ENCODE data around the gene UBE3C.
"Not testable (repeated sequence)": the region's sequence is repeated elsewhere in the genome, so short reads cannot be mapped to it uniquely, and the experiment has no call there.

UBE3C gene

DNA sequence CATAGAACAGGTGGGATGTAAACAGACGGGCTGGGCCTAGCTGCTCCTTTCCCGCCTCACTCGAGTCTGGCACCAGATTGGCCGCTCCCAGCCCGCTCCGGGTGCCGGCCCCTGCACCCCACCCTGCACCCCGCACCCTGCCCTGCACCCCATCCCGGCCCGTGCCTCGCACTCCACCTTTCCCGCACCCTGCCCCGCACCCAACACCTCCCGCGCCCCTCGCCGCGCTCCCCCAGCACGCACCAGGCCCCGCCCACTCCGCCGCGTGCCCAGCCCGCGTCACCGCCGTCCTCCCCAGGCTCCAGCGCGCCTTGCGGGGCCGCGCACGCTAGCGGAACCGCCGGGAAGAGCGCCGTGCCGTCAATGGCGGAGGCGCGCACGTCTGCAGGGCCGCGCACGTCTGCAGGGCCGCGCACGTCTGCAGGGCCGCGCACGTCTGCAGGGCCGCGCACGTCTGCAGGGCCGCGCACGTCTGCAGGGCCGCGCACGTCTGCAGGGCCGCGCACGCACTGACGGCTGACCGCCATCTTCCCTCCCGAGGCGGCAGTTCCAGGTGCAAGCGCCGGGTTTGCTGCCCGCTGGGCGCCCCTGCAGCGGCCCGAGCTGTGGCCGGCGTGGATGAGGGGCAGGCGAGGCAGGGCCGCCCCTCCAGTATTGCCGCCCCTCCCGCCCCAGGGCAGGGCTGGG, at the start of gene UBE3C:
UBE3C (plus strand) TSS at position 503 of the 687 bp plus-strand sequence. CDS start 347 bp downstream, outside the sequence.
- Mint-ChIP-seq H3K9me3 (no peaks in the 10 kb centered on the region), H3K4me3 (peak within 1 kb of the TSS; percentile 87 to 89), H3K27me3 (no peaks in the 10 kb centered on the region), H3K27ac (peak within 1 kb of the TSS; percentile 89 to 97), H3K4me1 (peaks cover 44% of the 10 kb centered on the region)
- DNase-seq (peak; percentile 90 to 91), ATAC-seq (peak; percentile 91)

DNA sequence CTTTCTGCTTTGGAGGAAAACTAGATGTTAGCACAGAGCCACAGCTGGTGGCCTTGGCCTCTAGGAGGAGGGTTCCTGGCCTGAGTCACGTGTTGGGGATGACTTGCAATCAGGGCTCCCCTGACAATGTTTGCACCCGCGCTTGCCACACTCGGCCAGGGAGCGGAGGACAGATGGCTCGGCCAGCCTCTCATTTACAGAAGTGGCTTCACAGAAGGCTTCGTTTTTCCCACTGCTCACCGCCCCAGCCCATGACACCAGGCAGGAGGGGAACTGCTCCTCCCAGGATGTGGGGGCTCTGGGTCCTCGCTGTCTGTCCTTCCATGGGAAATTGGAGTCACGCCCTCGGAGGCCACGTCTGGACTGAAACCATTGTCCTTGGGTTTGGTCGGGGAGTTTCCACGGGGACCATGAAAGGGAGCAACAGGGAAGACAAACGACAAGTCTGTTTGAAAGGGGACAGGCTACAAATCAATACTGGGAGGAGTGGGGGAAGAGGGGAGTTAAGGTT, 49.6 kb upstream of the UBE3C start:
- Mint-ChIP-seq H3K27me3 (peaks cover 30% of the 10 kb centered on the region), H3K27ac (no peak overlapping the region), H3K9me3 (peaks cover 5 to 20% of the 10 kb centered on the region in 2 donors), H3K4me3 (no peak overlapping the region), H3K4me1 (no peaks in the 10 kb centered on the region)
- ATAC-seq, result no peak
- no peak for DNase-seq

DNA sequence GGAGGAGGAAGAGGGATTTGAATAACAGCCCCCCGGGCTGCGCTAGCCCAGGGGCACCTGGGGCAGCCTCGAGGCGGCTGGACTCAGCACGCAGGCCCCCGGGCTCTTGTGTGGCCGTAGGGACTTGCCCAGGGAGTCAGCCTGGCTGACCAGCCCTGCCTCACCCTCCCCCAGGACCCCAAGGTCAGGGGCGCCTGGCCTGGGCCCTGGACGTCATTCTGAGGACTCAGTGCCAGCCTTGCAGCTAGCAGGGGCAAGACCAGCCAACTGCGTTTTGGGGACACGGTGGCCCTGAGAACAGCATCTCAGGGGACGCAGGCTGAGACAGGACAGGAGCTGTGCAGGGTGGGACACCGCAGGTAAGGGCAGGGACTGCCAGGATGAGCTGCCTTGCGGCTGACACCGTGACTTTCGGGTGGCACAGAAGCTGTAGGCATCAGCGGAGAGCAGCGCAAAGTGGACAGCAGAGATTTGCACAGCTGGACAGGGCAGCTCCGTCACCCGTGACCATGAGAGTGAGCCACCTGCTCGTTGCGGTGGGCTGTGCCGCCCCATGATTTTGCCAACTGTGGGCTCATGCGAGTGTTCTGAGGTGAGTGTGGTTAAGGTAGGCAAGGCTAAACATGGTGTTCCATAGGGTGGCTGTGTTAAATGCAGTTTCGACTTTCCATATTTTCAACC, 48.1 kb upstream of the UBE3C start:
- no peaks in the 10 kb centered on the region for H3K4me1 Mint-ChIP-seq
- no peak overlapping the region for H3K4me3 Mint-ChIP-seq
- ATAC-seq, result no peak
- H3K27me3 Mint-ChIP-seq, result peaks cover 24% of the 10 kb centered on the region
- peaks cover 4 to 8% of the 10 kb centered on the region in 2 donors for H3K9me3 Mint-ChIP-seq
- no peak overlapping the region for H3K27ac Mint-ChIP-seq
- no peak for DNase-seq

DNA sequence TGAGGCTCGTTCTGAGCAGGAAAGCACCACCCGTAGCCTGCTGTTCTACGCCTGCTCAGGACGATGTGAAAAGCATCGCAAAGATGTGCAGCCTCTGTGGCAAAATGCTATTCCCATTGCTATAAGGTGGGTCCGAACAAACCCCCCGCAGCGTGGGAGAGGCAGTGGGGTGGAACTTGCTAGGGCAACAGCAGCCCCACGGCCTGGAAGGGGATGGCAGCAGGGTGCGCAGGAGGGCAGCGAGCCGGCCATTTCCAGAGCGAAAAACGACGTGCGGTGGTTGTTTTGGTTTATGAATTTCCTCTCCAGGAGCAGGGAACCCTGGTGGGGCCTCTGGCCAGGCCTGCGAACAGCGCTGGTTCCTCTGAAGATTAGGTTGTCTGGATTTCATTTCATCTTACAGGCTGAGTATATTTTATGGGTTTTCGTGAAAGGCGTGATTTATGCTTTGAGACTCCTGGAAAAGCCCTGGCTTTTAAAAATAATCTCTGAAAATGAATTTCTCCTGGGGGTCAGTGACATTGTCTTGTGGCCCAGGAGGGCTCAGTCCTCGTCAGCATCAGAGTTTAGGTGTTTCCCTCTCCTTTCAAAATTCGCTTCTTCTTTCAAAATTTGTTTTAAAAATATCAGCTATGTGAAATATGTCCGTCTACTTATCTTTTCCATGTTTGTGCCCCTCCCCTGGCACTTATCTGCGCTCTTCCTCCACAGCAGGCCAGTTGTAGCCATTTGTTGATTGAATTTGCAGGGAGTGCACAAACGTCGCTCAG, 42.3 kb upstream of the UBE3C start:
- Mint-ChIP-seq H3K4me1 (no peaks in the 10 kb centered on the region), H3K27ac (no peak overlapping the region), H3K27me3 (peaks cover 30% of the 10 kb centered on the region), H3K9me3 (peaks cover 0 to 8% of the 10 kb centered on the region in 2 donors), H3K4me3 (no peak overlapping the region)
- DNase-seq (no peak), ATAC-seq (no peak)

DNA sequence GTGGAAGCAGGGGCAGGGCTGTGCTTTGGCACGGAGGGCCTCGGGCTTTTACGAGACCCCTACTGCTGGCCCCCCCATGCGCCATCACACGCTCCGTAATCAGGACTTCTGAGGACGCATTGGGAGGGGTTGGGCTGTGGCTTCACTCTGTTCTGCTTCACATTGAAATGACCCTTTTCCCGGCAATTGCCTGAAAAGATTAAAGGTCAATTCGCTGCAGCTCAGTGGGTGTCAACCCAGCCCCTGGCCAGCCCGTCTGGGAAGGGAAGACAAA, 41.7 kb upstream of the UBE3C start:
- Mint-ChIP-seq H3K27ac (no peak overlapping the region), H3K9me3 (peaks cover 0 to 8% of the 10 kb centered on the region in 2 donors), H3K27me3 (peaks cover 34% of the 10 kb centered on the region), H3K4me1 (no peaks in the 10 kb centered on the region), H3K4me3 (no peak overlapping the region)
- ATAC-seq (no peak), DNase-seq (no peak)

DNA sequence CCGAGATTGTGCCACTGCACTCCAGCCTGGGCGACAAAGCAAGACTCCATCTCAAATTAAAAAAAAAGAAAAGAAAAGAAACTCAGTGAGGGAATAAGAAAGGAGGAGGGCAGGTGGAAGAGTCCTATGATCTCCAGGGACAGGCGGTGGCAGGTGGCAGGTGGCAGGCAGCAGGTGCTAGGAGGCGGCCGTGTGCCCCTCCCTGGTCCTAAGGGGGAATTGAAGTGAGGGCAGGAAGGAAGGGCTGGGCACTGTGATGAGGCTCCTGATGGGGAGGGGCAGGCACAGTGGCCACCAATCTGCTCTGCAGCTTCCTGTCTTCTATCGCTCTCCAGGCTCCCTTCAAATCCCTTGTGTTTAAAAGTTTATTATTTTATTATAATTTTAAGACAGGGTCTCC, 41.2 kb upstream of the UBE3C start:
- Mint-ChIP-seq H3K27me3 (peaks cover 40% of the 10 kb centered on the region), H3K4me3 (no peak overlapping the region), H3K9me3 (peaks cover 0 to 10% of the 10 kb centered on the region in 2 donors), H3K4me1 (no peaks in the 10 kb centered on the region), H3K27ac (no peak overlapping the region)
- no peak for DNase-seq
- no peak for ATAC-seq

DNA sequence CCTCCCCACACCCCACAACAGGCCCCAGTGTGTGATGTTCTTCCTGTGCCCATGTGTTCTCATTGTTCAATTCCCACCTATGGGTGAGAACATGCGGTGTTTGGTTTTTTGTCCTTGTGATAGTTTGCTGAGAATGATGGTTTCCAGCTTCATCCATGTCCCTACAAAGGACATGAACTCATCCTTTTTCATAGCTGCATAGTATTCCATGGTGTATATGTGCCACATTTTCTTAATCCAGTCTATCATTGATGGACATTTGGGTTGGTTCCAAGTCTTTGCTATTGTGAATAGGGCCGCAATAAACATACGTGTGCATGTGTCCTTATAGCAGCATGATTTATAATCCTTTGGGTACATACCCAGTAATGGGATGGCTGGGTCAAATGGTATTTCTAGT, 38.7 kb upstream of the UBE3C start:
- not testable (repeated sequence) for H3K27ac Mint-ChIP-seq, H3K4me1 Mint-ChIP-seq, DNase-seq, H3K4me3 Mint-ChIP-seq, ATAC-seq
- Mint-ChIP-seq H3K9me3 (peaks cover 2 to 22% of the 10 kb centered on the region in 2 donors), H3K27me3 (peaks cover 56% of the 10 kb centered on the region)

DNA sequence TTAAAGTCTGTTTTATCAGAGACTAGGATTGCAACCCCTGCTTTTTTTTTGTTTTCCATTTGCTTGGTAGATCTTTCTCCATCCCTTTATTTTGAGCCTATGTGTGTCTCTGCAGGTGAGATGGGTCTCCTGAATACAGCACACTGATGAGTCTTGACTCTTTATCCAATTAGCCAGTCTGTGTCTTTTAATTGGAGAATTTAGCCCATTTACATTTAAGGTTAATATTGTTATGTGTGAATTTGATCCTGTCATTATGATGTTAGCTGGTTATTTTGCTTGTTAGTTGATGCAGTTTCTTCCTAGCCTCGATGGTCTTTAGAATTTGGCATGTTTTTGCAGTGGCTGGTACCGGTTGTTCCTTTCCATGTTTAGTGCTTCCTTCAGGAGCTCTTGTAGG, 35.1 kb upstream of the UBE3C start:
- DNase-seq, ATAC-seq, H3K4me1 Mint-ChIP-seq, H3K4me3 Mint-ChIP-seq, H3K27ac Mint-ChIP-seq: not testable (repeated sequence)
- Mint-ChIP-seq H3K9me3 (peaks cover 9 to 50% of the 10 kb centered on the region in 2 donors), H3K27me3 (peaks cover 66% of the 10 kb centered on the region)

DNA sequence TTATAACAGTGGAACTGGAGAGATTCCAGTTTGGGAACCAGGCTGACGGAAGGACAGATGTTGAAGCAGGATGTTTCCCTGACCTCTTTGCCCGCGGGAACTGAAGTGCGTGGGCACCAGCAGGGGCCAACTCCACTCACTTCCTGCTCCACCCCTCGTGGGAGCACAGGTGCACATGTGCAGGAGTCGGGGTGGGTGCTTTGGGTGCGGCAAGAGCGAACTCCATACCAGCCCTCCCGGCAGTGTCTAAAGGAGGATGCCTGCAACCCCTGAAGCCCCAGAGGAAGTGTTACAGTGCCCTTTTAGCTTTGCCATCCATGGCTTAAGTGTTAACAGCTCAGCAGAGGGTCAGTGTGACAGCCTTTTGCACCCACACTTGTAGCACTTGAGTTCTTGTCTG, 27.4 kb upstream of the UBE3C start:
- Mint-ChIP-seq H3K4me3 (no peak overlapping the region), H3K4me1 (no peaks in the 10 kb centered on the region), H3K27ac (no peak overlapping the region), H3K27me3 (peaks cover 61% of the 10 kb centered on the region), H3K9me3 (peaks cover 9 to 46% of the 10 kb centered on the region in 2 donors)
- DNase-seq (no peak), ATAC-seq (no peak)

DNA sequence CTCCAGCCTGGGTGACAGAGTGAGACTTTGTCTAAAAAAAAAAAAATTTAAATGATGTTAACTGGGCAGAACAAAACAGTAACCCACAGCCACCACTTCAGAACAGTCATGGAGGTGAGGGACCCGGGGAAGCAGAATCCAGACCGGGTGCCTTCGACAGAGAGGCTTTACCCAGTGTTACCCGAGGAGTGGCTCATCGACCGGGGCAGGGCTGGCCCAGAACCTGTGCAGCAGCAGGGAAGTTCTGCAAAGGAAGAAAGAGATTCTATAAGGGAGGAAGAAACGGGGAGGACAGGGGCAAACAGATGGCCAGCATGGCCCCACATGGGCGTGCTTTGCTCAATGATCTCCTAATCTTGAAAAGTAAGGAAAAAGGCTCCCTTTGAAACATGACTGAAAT, 26.0 kb upstream of the UBE3C start:
- H3K27ac Mint-ChIP-seq, result no peak overlapping the region
- no peaks in the 10 kb centered on the region for H3K4me1 Mint-ChIP-seq
- H3K27me3 Mint-ChIP-seq, result peaks cover 47% of the 10 kb centered on the region
- ATAC-seq (no peak), DNase-seq (no peak)
- H3K4me3 Mint-ChIP-seq, result no peak overlapping the region
- peaks cover 8 to 35% of the 10 kb centered on the region in 2 donors for H3K9me3 Mint-ChIP-seq

DNA sequence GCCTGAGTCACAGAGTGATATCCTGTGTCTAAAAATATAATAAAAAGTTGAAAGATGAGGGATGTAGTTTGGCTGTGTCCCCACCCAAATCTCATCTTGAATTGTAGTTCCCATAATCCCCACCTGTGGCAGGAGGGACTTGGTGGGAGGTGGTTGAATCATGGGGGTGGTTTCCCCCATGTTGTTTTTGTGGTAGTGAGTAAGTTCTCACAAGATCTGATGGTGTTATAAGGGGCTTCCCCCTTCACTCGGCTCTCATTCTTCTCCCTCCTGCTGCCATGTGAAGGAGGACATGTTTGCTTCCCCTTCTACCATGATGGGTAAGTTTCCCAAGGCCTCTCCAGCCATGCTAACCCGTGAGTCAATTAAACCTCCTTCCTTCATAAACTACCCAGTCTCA, 25.1 kb upstream of the UBE3C start:
- no peak for ATAC-seq
- Mint-ChIP-seq H3K9me3 (peaks cover 8 to 36% of the 10 kb centered on the region in 2 donors), H3K27me3 (peaks cover 41% of the 10 kb centered on the region), H3K27ac (no peak overlapping the region), H3K4me3 (no peak overlapping the region), H3K4me1 (no peaks in the 10 kb centered on the region)
- no peak for DNase-seq

DNA sequence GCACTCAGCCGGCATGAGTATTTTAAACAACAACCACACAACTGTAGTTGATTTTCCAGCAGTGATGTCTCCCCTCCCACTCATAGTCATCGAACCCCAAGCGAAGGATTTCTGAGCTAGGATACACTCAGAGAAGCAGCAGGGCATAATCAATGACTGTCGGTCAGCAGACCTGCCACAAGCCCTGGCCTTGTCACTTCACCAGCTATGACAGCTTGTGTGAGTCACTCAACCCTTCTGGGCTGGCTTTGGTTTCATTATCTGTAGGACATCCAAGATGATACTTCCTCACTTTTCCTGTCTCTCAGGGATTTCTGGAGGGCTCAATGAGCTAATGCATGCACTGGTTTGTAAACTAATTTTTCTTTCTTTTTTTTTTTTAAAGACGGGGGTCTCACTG, 22.0 kb upstream of the UBE3C start:
- peaks cover 8 to 35% of the 10 kb centered on the region in 2 donors for H3K9me3 Mint-ChIP-seq
- no peak for ATAC-seq

DNA sequence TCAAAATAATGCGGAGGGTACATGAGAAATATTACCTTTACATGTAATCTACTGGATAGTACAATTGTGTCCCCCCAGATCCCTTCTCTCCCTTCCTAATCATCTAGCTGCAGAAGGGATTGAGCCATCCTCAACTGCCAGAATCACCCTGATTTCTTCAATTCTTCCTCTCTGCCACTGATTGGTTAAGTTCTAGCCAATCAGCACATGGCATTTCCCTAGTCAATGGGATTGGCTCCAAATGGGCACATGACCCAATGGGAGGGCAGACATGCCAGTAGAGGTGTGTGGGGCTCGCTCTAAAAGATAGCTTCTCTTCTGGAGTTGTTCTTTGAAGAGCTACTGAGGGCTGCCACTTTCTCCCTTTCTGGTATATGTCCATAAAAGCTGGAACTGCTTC, 20.9 kb upstream of the UBE3C start:
- no peaks in the 10 kb centered on the region for H3K4me1 Mint-ChIP-seq
- H3K27ac Mint-ChIP-seq, result no peak overlapping the region
- DNase-seq, result no peak
- ATAC-seq, result no peak
- peaks cover 4 to 25% of the 10 kb centered on the region in 2 donors for H3K9me3 Mint-ChIP-seq
- no peak overlapping the region for H3K4me3 Mint-ChIP-seq
- peaks cover 13% of the 10 kb centered on the region for H3K27me3 Mint-ChIP-seq

More for the DNA sequence above, 22.0 kb upstream of the UBE3C start:
- no peaks in the 10 kb centered on the region for H3K4me1 Mint-ChIP-seq
- no peak overlapping the region for H3K27ac Mint-ChIP-seq
- H3K4me3 Mint-ChIP-seq, result no peak overlapping the region
- no peak for DNase-seq
- peaks cover 21% of the 10 kb centered on the region for H3K27me3 Mint-ChIP-seq

DNA sequence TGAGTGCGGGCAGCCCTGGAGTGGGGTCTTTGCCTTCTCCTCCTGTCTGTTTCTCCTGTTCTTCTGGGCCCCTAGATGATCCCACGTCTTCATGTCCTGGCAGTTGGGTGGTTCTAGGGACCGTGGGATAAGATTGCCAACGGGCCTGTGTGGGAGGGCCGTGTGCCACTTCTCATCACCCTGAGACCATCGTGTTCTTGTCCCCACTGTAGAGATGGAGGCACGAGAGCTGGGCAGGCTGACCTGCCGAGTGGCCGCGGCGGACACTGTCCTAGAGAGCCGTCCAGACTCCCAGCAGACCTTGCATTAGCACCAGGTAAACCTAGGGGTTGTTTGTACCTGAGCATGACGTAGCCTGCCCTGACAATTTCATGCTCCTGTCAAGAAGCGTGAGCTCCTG, 18.5 kb upstream of the UBE3C start:
- Mint-ChIP-seq H3K27me3 (peaks cover 7% of the 10 kb centered on the region), H3K9me3 (peaks cover 4 to 8% of the 10 kb centered on the region in 2 donors), H3K27ac (no peak overlapping the region), H3K4me1 (no peaks in the 10 kb centered on the region), H3K4me3 (no peak overlapping the region)
- DNase-seq, result no peak
- ATAC-seq, result no peak

DNA sequence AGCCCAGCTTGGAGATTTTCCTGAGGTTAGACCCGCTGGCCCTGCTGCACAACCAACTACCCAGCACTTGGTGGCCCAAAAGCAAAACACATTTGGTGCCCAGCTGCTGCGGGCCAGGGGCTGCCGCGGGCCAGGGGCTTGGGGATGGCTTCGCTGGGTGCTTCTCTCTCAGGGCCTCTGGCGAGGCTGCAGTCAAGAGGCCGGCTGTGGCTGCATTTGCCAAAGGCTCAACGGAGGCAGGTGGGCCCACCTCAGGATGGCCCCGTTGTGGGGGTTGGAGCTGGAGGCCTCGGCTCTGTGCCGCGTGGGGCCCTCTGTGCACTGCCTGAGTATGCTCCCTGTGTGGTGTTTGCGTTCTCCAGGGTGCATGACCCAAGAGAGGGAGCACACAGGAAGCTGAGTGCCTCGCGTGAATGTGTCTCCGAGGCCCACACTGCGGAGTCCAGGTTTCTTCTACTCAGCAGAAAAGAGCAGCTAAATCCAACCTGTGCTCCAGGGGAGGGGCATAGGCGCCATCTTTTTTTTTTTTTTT, 17.5 kb upstream of the UBE3C start:
- no peak overlapping the region for H3K4me3 Mint-ChIP-seq

More for the DNA sequence above, 17.5 kb upstream of the UBE3C start:
- DNase-seq (no peak), ATAC-seq (no peak)
- H3K4me1 Mint-ChIP-seq, result no peaks in the 10 kb centered on the region
- no peak overlapping the region for H3K27ac Mint-ChIP-seq
- peaks cover 4 to 7% of the 10 kb centered on the region in 2 donors for H3K9me3 Mint-ChIP-seq
- no peaks in the 10 kb centered on the region for H3K27me3 Mint-ChIP-seq
